HEK293 (cell line): ENCODE measurements around the gene C19orf12.

ENCODE experiments used
- CTCF ChIA-PET: fragments of 350-600 bp; formaldehyde crosslinking; extraction: SDS; loops from one replicate; lab custom pipeline; 2021; ENCODE audit warnings: antibody characterized with exemption; lab: Yijun Ruan, JAX
- POLR2A ChIA-PET: fragments of 300-600 bp; formaldehyde crosslinking; extraction: SDS; loops from one replicate; lab custom pipeline; 2020; ENCODE audit warnings: antibody characterized with exemption, inconsistent platforms; lab: Yijun Ruan, JAX
- H3K27ac ChIP-seq: fragments of 200-500 bp; sonication (Bioruptor generic); 2 replicates; pipeline ENCODE4 v1.5.1; 2014; ENCODE audit warnings: low read depth, low read length, control low read depth, inconsistent platforms; ENCODE audit errors: extremely low read depth
- H3K36me3 ChIP-seq, 2 experiments: fragments of 200-500 bp in 1 of 2; sonication (Bioruptor generic) in 1 of 2; 1 replicate in 1 of 2; 2 replicates in 1 of 2; pipeline ENCODE4 v1.5.1; 2014 to 2017; ENCODE audit warnings: inconsistent platforms in 2 of 2, low read length in 2 of 2; ENCODE audit not compliant: control insufficient read depth in 2 of 2, insufficient read depth in 1 of 2
- H3K4me1 ChIP-seq: fragments of 200-500 bp; sonication (Bioruptor generic); 2 replicates; pipeline ENCODE4 v1.5.1; 2014; ENCODE audit warnings: mild to moderate bottlenecking, low read length, inconsistent platforms; ENCODE audit not compliant: control insufficient read depth, insufficient read depth
- H3K4me3 ChIP-seq: 2 replicates; pipeline ENCODE4 v1.5.1; 2011; ENCODE audit warnings: low read depth, mild to moderate bottlenecking, control low read depth, low read length, moderate library complexity
- H3K9me3 ChIP-seq: fragments of 200-500 bp; sonication (Bioruptor generic); 2 replicates; pipeline ENCODE4 v1.5.1; 2014; ENCODE audit warnings: low read depth, low read length, inconsistent platforms; ENCODE audit not compliant: control insufficient read depth, insufficient read depth
- CTCF ChIP-seq: fragments of 450-650 bp; formaldehyde crosslinking; IDR thresholded peaks from 2 replicates; pipeline ENCODE4 v1.5.1; 2016; ENCODE audit warnings: missing biosample characterization, missing genetic modification characterization
- HIC1 ChIP-seq: fragments of 450-650 bp; formaldehyde crosslinking; IDR thresholded peaks from 2 replicates; pipeline ENCODE4 v1.5.1; 2016; ENCODE audit warnings: missing biosample characterization, missing genetic modification characterization
- KLF1 ChIP-seq: fragments of 450-650 bp; formaldehyde crosslinking; IDR thresholded peaks from 2 replicates; pipeline ENCODE4 v1.5.1; 2016; ENCODE audit warnings: missing biosample characterization, missing genetic modification characterization
- MEIS1 ChIP-seq: sonication (generic); formaldehyde crosslinking; IDR thresholded peaks from 2 replicates; pipeline ENCODE4 v1.8.1; 2022; ENCODE audit warnings: missing genetic modification reagents, mild to moderate bottlenecking, borderline replicate concordance
- MZF1 ChIP-seq: fragments of 450-650 bp; formaldehyde crosslinking; IDR thresholded peaks from 2 replicates; pipeline ENCODE4 v1.5.1; 2017; ENCODE audit warnings: missing biosample characterization, missing genetic modification characterization, borderline replicate concordance
- PRDM10 ChIP-seq: fragments of 450-650 bp; formaldehyde crosslinking; IDR thresholded peaks from 2 replicates; pipeline ENCODE4 v1.5.1; 2016; ENCODE audit warnings: missing biosample characterization, missing genetic modification characterization
- REST ChIP-seq: fragments of 450-650 bp; formaldehyde crosslinking; IDR thresholded peaks from 2 replicates; pipeline ENCODE4 v1.5.1; 2016; ENCODE audit warnings: missing biosample characterization, missing genetic modification characterization
- ZEB2 ChIP-seq: fragments of 450-650 bp; formaldehyde crosslinking; IDR thresholded peaks from 2 replicates; pipeline ENCODE4 v1.5.1; 2016; ENCODE audit warnings: missing biosample characterization, missing genetic modification characterization
- ZNF133 ChIP-seq: fragments of 450-650 bp; formaldehyde crosslinking; IDR thresholded peaks from 2 replicates; pipeline ENCODE4 v1.5.1; 2016; ENCODE audit warnings: missing biosample characterization, missing genetic modification characterization
- ZNF148 ChIP-seq: fragments of 450-650 bp; formaldehyde crosslinking; IDR thresholded peaks from 2 replicates; pipeline ENCODE4 v1.5.0; 2017; ENCODE audit warnings: missing biosample characterization, missing genetic modification characterization, borderline replicate concordance
- ZNF155 ChIP-seq: fragments of 450-650 bp; formaldehyde crosslinking; IDR thresholded peaks from 2 replicates; pipeline ENCODE4 v1.5.1; 2016; ENCODE audit warnings: missing biosample characterization, missing genetic modification characterization
- ZNF223 ChIP-seq: fragments of 450-650 bp; formaldehyde crosslinking; IDR thresholded peaks from 2 replicates; pipeline ENCODE4 v1.5.1; 2016; ENCODE audit warnings: missing biosample characterization, missing genetic modification characterization
- ZNF24 ChIP-seq: fragments of 450-650 bp; formaldehyde crosslinking; IDR thresholded peaks from 2 replicates; pipeline ENCODE4 v1.5.1; 2016; ENCODE audit warnings: missing biosample characterization, missing genetic modification characterization
- ZNF645 ChIP-seq: fragments of 450-650 bp; formaldehyde crosslinking; IDR thresholded peaks from 2 replicates; pipeline ENCODE4; 2016; ENCODE audit warnings: missing biosample characterization, missing genetic modification characterization
- ZNF692 ChIP-seq: fragments of 450-650 bp; formaldehyde crosslinking; IDR thresholded peaks from 2 replicates; pipeline ENCODE4 v1.5.1; 2016; ENCODE audit warnings: missing biosample characterization, missing genetic modification characterization
- ZSCAN16 ChIP-seq: fragments of 450-650 bp; formaldehyde crosslinking; IDR thresholded peaks from 2 replicates; pipeline ENCODE4 v1.5.1; 2016; ENCODE audit warnings: missing biosample characterization, missing genetic modification characterization
- ZSCAN4 ChIP-seq: fragments of 450-650 bp; formaldehyde crosslinking; IDR thresholded peaks from 2 replicates; pipeline ENCODE4 v1.5.1; 2017; ENCODE audit warnings: missing biosample characterization, missing genetic modification characterization

The C19orf12 gene

GRCh38 chr19:29697523-29698261 is 17.4 kb downstream of the C19orf12 start (continued):
- TF ChIP-seq PRDM10 (no peak), ZNF24 (tag by site-specific recombination) (no peak), ZEB2 (tag by site-specific recombination) (peak; percentile 69), HIC1 (peak; percentile 86), ZSCAN4 (tag by site-specific recombination) (no peak)

- ChIA-PET POLR2A (no interaction called here), CTCF (no interaction called here)
- Histone ChIP-seq H3K9me3 (no peaks in the 10 kb centered on the region), H3K27ac (peak overlapping the region; percentile 40; the same call in 1 of the 2 replicates), H3K36me3 (no peaks in the 10 kb centered on the region; a peak in 1 of 3 replicates), H3K4me1 (no peaks in the 10 kb centered on the region), H3K4me3 (no peak overlapping the region)
- no peak for TF ChIP-seq ZNF148
- TF ChIP-seq KLF1 (tag by site-specific recombination) = no peak
- TF ChIP-seq ZNF133 (tag by site-specific recombination) = no peak
- no peak for TF ChIP-seq MZF1
- no peak for TF ChIP-seq ZNF223 (tag by site-specific recombination)
- TF ChIP-seq ZSCAN16 = no peak
- no peak for TF ChIP-seq ZNF155 (tag by site-specific recombination)
- no peak for TF ChIP-seq ZNF645
- TF ChIP-seq MEIS1 (CRISPR knock-in tag) = no peak
- TF ChIP-seq ZNF24 (tag by site-specific recombination) = no peak
- TF ChIP-seq ZNF692 (tag by site-specific recombination) = no peak
- TF ChIP-seq CTCF (tag by site-specific recombination) = no peak
- TF ChIP-seq REST (tag by site-specific recombination) = no peak
These were observed 18.6 kb downstream of the C19orf12 start for GRCh38 chr19:29696565-29696846.
